UCSD-AML1 (cell line): ENCODE results near the gene AUTS2.

Source experiments
- DNase-seq: peaks from one replicate; lab custom pipeline; 2025; ENCODE audit not compliant: unreplicated experiment; lab: John Stamatoyannopoulos, UW

The AUTS2 gene

GRCh38 chr7:70505886-70506285 lies 907.6 kb downstream of the AUTS2 start:
- DNase-seq, result no peak

GRCh38 chr7:70506434-70506833 lies 908.2 kb downstream of the AUTS2 start:
- DNase-seq, result no peak

GRCh38 chr7:70512144-70512543 lies 913.9 kb downstream of the AUTS2 start:
- no peak for DNase-seq

DNA sequence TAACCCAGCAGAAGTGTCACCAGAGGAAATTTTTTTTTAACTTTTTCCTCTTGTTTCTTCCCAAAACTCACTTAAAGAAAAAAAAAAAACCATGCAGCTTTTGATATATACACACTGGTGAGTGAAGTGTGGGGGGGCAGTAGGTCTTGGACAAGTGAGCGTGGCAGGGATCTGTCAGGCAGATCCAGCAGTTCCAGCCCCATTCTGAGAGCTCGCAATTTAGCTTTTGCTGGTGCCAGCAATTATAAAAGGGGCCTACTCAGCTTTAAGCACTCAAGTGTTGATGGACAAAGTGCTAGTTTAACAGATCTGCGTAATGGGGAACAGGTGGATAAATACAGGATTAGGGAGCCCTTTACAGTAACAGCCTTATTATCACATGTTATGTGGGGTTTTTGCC lies 914.5 kb downstream of the AUTS2 start:
- DNase-seq, result no peak

- no peak for DNase-seq
Measured at GRCh38 chr7:70520611-70521010, 922.3 kb downstream of the AUTS2 start.

DNA sequence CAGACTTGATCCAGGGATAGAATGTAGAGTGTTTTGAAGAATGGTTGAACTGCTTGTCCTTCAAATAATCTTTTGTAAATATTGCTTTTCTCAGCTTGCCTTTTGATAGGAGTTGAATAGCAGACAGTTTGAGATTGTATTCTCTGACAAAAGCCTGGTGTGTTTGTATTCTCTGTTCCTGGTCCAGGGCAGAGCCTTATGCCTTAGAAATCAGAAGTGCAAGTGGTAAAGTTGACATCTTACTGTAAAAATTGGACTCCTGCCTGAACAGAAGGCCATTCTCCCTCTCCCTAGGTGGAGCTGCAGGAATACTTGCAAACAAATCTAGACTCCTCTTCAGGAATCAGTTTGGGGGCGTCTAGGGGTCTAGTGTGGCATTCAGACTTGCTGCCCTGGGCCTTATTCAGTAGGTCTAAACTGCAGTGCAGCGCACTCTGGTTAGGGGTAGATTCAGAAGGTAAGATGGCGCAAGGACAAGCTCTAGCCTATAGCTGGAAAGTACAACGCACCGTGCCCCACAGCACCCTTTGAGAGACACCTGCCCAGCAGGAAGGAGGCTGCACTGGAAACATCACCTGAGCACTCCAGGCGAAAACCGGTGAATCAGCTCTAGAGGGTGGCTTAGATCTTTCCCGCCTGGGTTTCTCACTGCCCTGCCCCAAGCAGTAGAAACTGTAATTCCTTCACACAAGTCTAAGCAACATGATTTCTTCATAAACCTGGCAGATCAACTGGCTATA lies 925.1 kb downstream of the AUTS2 start:
- DNase-seq, result no peak

DNA sequence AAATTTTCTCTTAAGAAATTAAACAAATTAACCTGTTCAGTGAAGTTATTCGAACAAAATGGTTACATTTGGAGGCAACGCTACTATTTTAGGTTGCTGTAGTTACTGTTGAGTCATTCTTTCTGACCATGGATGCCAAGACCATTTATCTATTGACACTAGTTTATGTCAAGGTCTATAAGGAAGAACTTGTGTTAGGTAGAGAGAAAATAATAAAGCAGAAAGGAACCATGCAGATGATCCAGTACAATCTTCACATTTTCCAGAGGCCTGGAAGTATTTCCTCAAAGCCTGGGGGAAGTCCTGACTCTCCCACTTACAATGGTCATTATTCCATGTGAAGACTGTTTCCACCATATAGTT lies 925.7 kb downstream of the AUTS2 start:
- DNase-seq, result no peak

GRCh38 chr7:70525991-70526390 lies 927.7 kb downstream of the AUTS2 start:
- DNase-seq, result no peak

- no peak for DNase-seq
Measured at GRCh38 chr7:70527520-70528115, 929.3 kb downstream of the AUTS2 start.

DNA sequence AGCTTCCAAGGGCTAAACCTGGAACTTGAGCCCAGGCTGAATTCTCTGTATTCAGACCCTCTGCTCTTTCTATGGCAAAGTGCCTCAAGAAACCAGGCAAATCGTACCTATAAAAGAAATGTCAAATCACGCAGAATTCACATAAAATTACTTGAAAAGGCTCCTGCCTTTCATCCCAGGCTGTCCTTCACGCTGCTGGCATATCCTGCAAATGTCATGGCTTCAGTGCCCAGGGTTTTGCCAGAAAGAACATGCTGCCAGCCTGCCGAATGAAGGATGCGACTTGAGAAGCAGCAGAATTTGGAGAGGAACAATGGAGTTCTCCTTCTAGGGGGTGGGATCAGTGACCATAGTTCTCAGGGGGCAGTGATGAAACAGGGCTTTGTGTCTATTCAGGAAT lies 931.2 kb downstream of the AUTS2 start:
- DNase-seq, result no peak

DNA sequence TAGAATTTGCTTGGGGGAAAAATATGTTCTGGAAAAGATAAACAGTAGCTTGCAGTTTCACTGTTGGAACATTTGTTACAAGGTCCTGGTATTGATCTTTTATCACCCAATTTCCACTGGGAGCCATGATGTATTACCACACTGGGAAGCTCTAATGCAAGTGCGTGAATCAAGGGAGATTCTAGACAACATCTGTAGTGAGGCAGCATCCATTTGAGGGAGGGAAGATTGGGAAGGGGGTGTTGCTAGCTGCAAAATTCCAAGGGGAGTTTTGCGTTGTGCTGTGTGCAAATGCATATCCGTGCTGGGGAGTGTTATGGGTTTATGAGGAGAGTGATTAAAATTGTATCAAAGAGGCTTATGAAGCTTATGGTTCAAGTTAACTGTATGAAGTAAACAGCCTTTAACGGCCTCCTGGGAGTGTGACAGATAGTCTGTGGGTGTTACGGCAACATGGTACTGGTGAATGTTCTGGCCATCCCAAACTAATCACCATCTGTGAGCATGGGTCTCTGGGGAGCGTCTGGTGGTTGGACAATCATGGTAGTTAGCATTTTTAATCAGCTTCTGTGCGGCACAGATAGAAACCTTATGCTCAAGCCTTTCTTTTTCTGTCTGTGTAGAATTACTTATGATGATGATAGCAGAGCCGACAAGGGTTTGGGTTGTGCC lies 931.8 kb downstream of the AUTS2 start:
- DNase-seq, result no peak

DNA sequence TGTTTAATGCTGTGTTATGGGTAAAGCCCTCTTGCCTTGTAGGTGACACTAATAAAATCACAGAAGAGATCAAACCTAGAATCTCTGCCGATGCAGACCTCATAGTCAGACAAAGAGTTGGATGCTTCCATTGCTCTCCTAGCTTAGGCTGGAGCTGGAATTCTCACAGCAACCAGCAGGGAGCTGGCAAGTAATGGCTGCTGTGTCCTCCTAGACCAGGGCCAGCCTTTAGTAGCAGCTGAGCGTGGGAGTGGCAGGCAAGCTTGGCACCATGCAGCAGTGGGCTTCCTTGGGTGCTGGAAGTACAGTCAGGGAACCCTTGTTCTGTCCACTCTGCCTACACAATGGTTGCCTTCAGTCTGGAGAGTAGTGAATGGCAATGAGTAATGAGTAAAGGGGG lies 935.3 kb downstream of the AUTS2 start:
- DNase-seq, result no peak

- no peak for DNase-seq
Measured at GRCh38 chr7:70539205-70539604, 940.9 kb downstream of the AUTS2 start.

DNA sequence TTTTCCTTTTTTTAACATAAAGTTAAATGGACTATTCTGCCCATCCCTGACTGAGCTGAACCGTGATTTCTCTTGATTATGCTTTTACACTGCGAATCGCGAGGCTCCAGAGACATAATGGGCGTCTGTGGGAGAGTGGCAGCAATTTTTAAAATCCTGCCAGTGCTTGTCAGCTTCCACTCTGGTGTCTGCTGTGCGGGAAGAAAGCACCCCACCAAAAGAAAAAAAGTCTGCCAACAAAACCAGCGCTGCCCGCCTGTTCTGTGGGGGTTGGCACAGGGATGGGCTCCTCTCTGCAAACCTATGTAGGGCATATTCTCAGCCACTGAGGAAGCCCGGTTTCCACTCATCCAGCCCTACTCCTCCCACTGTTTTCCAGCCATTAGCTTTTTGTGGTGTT lies 941.3 kb downstream of the AUTS2 start:
- DNase-seq, result no peak

DNA sequence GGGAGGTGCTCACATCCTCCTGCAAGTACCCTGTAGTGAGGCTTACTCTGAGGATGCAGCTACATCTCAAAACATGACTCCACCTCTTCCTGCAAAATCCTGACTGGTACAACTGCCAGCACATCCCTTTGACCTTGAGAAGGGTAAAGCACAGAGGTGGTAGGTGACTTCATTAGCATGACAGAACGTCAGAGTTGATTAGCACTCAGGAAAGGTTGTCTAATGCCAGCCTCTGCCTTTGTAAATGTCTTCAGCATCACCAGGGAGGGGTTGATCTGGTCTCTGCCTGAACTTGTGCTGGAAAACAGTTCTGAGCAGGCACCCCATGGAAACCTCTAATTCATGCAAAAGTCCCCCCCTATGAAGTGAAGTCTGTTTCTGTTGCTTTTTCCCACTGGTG lies 942.4 kb downstream of the AUTS2 start:
- no peak for DNase-seq

DNA sequence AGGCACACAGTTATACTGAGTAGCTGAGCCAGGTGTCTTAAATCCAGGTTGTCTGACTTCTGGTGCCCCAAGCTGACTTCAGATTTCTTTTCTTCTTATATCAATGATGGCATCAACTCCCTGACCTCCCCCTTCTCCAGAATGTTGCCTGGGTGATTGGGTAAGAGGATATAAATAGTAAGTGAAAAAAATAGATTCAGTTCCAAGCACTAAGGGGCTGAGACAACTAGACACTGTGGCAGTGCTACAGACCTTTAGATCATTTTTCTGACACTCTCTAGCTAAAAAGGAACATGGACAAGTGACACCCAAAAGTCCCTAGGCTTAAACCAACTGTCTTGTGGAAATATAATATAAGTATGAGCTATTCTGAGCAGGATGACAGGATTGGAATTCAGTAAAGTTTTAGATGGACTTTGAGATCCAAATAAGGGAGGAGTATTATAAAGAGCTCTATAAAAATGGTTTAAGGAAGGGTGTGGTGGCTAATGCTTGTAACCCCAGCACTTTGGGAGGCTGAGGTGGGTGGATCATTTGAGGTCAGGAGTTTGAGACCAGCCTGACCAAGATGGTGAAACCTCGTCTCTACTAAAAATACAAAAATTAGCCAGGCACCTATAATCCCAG lies 944.6 kb downstream of the AUTS2 start:
- no peak for DNase-seq

DNA sequence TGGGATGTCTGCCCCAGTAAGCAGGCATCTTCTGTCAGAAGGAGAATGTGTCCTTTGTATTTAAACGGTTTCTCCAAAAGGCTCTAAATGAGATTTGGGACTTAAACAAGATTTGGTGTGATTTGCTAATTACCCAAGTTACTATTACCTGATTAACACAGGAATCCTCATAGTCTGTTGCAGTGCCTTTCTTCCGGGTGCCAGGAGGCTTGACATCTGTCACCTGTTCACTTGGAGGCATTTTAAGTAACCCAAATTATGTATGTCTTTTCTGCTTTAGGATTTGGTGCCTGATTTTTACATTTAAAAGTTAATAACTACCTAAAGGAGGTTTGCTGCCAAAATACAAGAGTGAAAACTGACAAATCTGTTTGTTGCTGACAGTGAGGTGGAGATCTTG lies 945.7 kb downstream of the AUTS2 start:
- DNase-seq, result no peak

DNA sequence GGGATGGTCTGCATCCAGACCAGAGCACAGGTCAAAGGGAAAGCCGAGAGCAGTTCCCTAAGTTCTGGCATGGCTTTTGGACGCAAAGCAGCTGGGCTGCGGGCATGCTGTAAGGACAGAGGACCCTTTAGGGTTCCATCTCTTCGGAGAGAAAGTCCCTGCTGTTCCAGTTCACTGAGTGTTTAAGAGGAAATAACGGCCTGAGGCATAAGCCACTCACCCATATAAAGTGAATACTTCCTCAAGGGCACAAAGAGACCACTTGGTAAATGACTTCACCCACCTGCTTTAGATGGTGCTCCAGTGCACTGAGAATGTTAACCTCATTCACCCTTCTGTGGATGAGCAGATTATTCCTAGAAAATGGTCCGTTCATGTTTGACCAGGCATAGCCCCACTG lies 946.9 kb downstream of the AUTS2 start:
- DNase-seq, result no peak

DNA sequence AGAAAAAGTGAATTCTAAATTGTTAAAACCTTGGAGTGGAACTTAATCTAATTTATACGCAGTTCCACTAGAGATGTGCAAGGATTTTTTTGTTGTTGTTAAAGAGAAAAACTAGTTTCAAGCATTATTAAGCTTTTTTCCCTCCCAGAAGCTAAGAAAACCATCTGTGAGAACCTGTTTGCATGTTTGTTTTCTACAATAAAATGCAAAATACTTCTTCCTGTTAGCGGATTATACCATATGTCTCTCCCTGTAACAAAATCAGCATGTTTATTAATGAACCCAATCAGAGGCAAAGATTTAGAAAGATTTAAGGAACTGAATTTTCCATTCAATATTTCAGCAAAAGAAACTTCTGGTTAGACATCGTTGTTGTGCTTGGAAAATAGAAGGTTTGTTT lies 953.9 kb downstream of the AUTS2 start:
- no peak for DNase-seq

DNA sequence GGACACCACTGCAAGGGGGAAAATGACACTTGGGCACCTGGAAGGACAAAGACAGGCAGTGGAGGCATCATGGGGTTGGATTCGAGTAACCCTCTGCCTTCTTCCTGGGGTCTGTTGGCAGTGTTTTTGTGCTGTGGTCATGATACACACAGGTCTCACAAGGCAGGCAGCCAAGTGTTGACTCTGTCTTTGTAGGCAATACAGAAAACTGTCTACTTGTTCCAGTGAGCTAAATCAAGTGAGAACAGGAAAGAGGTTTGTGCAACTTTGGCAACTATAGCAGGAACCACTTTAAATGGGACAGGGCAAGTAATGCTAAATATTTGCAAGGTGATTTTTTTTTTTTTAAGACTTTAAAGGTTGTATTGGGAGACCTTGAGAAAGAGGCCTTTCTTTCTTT lies 955.1 kb downstream of the AUTS2 start:
- DNase-seq, result no peak

DNA sequence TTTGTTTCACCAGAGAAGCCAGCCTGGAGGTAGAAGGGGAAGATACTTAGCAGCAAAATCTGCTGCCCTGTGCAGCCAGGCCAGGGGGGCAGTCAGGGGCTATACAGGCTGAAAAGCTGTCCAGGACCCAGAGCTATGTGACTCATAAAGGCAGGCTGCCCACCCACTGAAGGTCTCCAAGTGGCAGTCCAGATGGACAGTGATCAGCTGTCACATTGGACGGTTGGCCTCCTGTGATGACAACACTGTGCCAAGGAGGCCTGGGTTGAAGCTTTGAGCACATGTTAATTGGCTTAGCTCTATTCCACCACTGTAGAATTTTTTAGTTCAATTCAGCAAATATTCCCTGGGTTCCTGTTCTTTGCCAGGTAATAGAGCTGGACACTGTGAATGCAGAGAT lies 956.4 kb downstream of the AUTS2 start:
- DNase-seq, result no peak

DNA sequence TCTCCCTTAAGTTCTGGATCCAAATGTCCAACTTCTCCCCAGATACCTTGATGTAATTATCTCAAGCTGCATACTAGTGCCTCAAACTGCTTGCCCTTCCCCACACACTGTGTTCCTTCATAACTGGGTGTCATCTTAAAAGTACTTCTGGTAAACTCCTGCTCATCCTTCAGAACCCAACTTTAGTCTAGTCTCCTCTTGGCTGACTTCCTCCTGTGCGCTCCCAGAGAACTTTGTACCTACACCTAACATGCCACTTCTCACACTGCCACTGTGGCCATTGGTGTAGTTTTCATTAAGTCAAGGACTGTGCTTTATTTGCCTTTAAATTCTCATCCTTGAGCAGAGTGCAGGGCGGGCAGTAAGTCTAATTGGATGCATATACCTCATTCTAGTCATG lies 958.5 kb downstream of the AUTS2 start:
- DNase-seq, result no peak
